Activated naive CD4-positive, alpha-beta T cell treated with anti-CD3 and anti-CD28 coated beads, Interleukin-2, amount 50 U/mL, for 24 hours (primary cell): ENCODE results near the gene KHDC3L.
"Not testable (repeated sequence)": the region's sequence is repeated elsewhere in the genome, so short reads cannot be mapped to it uniquely, and the experiment has no call there.

Experiments used
- H3K27ac Mint-ChIP-seq: one replicate; pipeline ENCODE4 v1.8.0; 2021; ENCODE audit warnings: mild to moderate bottlenecking, mixed read lengths
- H3K27me3 Mint-ChIP-seq: one replicate; pipeline ENCODE4 v1.8.0; 2021; ENCODE audit warnings: mixed read lengths
- H3K36me3 Mint-ChIP-seq: one replicate; pipeline ENCODE4 v1.8.0; 2021; ENCODE audit warnings: mixed read lengths
- H3K4me1 Mint-ChIP-seq: one replicate; pipeline ENCODE4 v1.8.0; 2021; ENCODE audit warnings: mixed read lengths
- H3K4me3 Mint-ChIP-seq: one replicate; pipeline ENCODE4 v1.8.0; 2021; ENCODE audit warnings: mild to moderate bottlenecking, mixed read lengths
- H3K9me3 Mint-ChIP-seq: one replicate; pipeline ENCODE4 v1.8.0; 2021; ENCODE audit warnings: mixed read lengths

The KHDC3L gene

DNA sequence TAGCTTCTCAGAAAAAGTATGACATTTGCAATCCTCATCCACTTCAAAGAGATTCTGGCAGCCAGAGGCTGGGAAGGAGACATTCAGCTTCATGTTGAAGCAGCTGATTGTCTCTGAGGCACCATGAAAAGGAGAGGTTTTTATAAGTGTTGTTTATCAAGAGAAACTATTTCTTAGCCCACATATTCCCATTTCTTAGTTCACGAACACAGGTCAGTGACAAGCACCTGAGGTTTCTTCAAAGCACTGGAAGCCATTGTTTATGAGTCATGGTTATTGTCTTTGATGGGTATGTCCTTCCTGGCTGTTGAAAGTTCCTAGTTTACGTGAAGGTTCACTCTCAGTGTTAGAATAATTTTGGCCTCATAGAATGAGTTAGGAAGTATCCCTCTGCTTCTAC, 29.2 kb downstream of the KHDC3L start:
- Mint-ChIP-seq H3K4me3 (no peak overlapping the region), H3K4me1 (peaks cover 3% of the 10 kb centered on the region), H3K9me3 (no peaks in the 10 kb centered on the region), H3K27me3 (peaks cover 2% of the 10 kb centered on the region), H3K36me3 (no peaks in the 10 kb centered on the region), H3K27ac (no peak overlapping the region)

DNA sequence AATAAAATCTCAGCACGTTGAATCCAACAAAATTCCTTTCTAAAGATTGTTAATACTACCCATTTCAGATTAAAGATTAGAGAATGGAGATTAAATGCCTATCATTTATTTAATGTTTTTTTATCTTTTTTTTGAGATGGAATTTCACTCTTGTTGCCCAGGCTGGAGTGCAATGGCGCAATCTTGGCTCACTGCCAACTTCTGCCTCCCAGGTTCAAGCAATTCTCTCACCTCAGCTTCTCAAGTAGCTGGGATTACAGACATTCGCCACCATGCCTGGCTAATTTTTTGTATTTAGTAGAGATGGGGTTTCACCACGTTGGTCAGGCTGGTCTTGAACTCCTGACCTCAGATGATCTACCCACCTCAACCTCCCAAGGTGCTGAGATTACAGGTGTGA, 29.7 kb downstream of the KHDC3L start:
- H3K4me1 Mint-ChIP-seq, H3K27ac Mint-ChIP-seq, H3K4me3 Mint-ChIP-seq, H3K36me3 Mint-ChIP-seq, H3K27me3 Mint-ChIP-seq, H3K9me3 Mint-ChIP-seq: not testable (repeated sequence)

DNA sequence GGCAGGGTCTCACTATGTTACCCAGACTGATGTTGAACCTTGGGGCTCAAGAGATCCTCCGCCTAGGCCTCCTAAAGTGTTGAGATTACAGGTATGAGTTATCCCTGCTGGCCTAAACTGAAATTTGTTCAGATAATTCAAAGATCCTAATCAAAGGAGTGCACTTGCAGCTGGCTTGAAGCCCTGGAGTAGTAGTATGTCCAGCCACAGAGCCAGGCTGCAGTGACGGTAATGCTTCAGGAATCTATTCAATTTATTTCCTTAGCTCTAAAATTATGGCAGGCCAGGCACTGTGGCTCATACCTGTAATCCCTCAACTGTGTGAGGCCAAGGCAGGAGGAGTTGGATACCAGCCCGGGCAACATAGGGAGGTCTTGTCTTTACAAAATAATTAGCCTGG, 30.8 kb downstream of the KHDC3L start:
- H3K36me3 Mint-ChIP-seq, result no peaks in the 10 kb centered on the region
- no peak overlapping the region for H3K27ac Mint-ChIP-seq
- no peaks in the 10 kb centered on the region for H3K9me3 Mint-ChIP-seq

DNA sequence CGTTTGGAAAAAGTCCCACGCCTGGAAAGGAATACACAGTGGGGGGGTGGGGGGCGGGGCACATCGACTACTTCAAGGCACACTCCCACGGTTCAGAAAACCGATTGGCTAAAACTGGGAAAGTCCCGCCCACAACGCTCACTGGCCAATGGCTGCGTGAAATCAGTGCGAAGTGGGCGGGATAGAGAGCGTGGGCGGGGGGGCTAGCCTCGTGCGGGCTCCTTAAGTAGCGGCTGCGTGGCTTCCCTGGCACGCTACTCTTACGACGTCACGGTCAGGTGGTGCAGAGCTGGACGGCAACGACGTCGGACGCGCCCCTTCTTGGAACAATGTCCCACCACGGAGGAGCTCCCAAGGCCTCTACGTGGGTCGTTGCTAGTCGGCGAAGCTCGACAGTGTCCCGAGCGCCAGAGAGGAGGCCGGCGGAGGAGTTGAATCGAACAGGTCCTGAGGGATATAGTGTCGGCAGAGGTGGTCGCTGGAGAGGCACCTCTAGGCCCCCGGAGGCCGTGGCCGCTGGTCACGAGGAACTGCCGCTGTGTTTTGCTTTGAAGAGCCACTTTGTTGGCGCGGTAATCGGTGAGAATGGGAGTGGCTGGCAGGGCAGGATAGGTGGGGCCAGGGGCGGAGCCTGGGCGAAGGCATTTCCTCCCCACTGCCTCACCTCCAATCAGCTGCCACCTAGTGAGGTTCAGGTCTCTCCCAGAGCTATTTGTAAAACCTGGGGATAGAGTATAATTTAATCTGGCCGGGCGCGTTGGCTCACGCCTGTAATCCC, 32.3 kb downstream of the KHDC3L start, which contains the start of gene DDX43:
Gene DDX43, plus strand, starts transcription at position 252 of the 778 bp plus-strand sequence. Its CDS starts 78 bp downstream, at position 330.
- Mint-ChIP-seq H3K27ac (peak within 1 kb of the TSS; percentile 77), H3K4me3 (peak within 1 kb of the TSS; percentile 70), H3K9me3 (no peaks in the 10 kb centered on the region), H3K4me1 (no peaks in the 10 kb centered on the region), H3K27me3 (peaks cover 2% of the 10 kb centered on the region), H3K36me3 (no peaks in the 10 kb centered on the region)

More for the DNA sequence above, 30.8 kb downstream of the KHDC3L start:
- Mint-ChIP-seq H3K4me3 (no peak overlapping the region), H3K27me3 (peaks cover 2% of the 10 kb centered on the region), H3K4me1 (peaks cover 3% of the 10 kb centered on the region)

DNA sequence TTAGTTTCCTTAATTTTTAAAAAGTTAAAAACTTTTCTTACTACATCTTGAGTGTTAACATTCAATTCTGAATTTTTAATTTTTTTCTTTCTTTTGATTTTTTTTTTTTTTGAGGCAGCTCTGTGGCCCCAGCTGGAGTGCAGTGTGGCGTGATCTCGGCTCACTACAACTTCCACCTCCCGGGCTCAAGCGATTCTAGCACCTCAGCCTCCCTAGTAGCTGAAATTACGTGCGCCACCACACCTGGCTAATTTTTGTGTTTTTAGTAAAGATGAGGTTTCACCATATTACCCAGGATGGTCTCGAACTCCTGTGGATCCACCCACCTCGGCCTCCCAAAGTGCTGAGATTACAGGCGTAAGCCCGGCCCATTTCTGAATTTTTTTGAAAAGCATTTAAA, 33.4 kb downstream of the KHDC3L start:
- Mint-ChIP-seq H3K27ac (no peak overlapping the region), H3K27me3 (peaks cover 2% of the 10 kb centered on the region), H3K36me3 (no peaks in the 10 kb centered on the region), H3K9me3 (no peaks in the 10 kb centered on the region), H3K4me1 (no peaks in the 10 kb centered on the region), H3K4me3 (no peak overlapping the region)

DNA sequence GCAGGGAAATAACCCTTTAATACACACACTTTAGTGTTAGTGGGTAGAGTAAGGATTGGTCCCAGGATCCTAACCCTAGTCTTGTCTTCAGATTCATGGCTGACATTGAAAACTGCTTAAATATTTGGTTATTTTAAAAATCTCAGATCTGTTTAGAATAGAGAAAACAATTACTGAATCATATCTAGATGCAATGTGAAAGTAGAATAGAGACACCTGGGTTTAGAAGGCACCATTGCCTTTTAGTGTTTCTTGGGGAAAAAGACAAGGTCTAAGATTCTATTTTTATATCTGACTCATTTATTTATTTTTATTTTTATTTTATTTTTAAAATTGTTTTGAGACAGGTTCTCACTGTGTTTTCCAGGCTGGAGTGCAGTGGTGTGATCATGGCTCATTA, 38.2 kb downstream of the KHDC3L start:
- Mint-ChIP-seq H3K27me3 (no peaks in the 10 kb centered on the region), H3K36me3 (no peaks in the 10 kb centered on the region), H3K4me1 (no peaks in the 10 kb centered on the region), H3K9me3 (no peaks in the 10 kb centered on the region), H3K4me3 (no peak overlapping the region), H3K27ac (no peak overlapping the region)

DNA sequence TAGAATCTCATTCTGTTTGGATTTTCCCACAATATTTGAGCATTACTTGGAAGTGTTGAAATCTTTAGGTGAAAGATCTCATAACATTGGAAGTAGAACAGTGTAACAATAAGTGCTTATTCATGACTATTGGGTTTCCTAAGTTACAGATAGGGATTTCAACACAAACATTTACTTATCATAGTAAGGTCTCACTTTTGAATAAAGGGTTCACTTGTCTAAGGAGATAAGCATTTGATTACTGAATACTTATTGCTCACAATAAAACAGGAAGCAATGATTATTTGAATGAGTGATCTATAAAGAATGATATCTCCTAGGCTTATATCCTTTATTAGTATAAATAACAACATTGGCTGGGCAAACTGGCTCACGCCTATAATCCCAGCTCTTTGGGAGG, 46.9 kb downstream of the KHDC3L start:
- Mint-ChIP-seq H3K4me1 (no peaks in the 10 kb centered on the region), H3K27me3 (no peaks in the 10 kb centered on the region), H3K27ac (no peak overlapping the region), H3K36me3 (no peaks in the 10 kb centered on the region), H3K9me3 (no peaks in the 10 kb centered on the region), H3K4me3 (no peak overlapping the region)

DNA sequence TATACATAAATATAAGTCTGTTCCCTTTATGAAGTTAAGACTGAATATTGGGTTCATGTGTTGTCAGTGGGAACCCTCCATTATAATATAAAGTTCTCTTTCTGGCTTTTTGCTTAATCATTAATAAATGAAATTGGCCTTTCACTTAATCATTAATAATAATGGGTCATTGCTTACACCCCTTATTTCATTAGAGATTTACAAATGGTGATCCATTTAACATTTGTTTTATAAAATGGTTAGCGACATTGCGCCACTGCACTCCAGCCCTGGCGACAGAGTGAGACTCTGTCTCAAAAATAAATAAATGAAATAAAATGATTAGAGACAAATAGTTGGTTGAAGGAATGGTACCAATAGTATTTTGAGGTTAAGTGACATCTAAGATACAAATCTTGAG, 50.6 kb downstream of the KHDC3L start:
- no peak overlapping the region for H3K4me3 Mint-ChIP-seq
- H3K9me3 Mint-ChIP-seq, result no peaks in the 10 kb centered on the region
- H3K27ac Mint-ChIP-seq, result no peak overlapping the region
- H3K27me3 Mint-ChIP-seq, result no peaks in the 10 kb centered on the region
- peaks cover under 1% of the 10 kb centered on the region for H3K4me1 Mint-ChIP-seq
- peaks cover under 1% of the 10 kb centered on the region for H3K36me3 Mint-ChIP-seq
